Activated CD8-positive, alpha-beta T cell treated with anti-CD3 and anti-CD28 coated beads for 36 hours (primary cell): ENCODE data around the gene NPHP4. TPM values are rescaled to one million over a fixed set of nuclear protein-coding genes. Genes with fewer than 3 reads are reported as not detected.

Source experiments
- ATAC-seq: fragments of 200-7000 bp; cut with Tn5 transposase; one replicate; pipeline ENCODE4 v1.10.0; 2021; ENCODE audit warnings: mild to moderate bottlenecking, moderate library complexity
- CTCF ChIA-PET: fragments of 350-600 bp; sonication (Branson Sonifier 250); formaldehyde crosslinking; loops from one replicate; lab custom pipeline; 2021; ENCODE audit warnings: antibody characterized with exemption; lab: Charles Lee
- POLR2A ChIA-PET: fragments of 350-600 bp; sonication (Branson Sonifier 250); formaldehyde crosslinking; loops from one replicate; lab custom pipeline; 2021; ENCODE audit warnings: antibody characterized with exemption; lab: Charles Lee
- DNase-seq: peaks from one replicate; pipeline ENCODE4 v3.0.0-alpha.2; 2020
- H3K27ac Mint-ChIP-seq: one replicate; pipeline ENCODE4 v1.8.0; 2021; ENCODE audit warnings: mild to moderate bottlenecking, mixed read lengths
- H3K27me3 Mint-ChIP-seq: one replicate; pipeline ENCODE4 v1.8.0; 2021; ENCODE audit warnings: mixed read lengths
- H3K36me3 Mint-ChIP-seq: one replicate; pipeline ENCODE4 v1.8.0; 2021; ENCODE audit warnings: low read depth, mixed read lengths
- H3K4me1 Mint-ChIP-seq: one replicate; pipeline ENCODE4 v1.8.0; 2021; ENCODE audit warnings: low read depth, mixed read lengths
- H3K4me3 Mint-ChIP-seq: one replicate; pipeline ENCODE4 v1.8.0; 2021; ENCODE audit warnings: mild to moderate bottlenecking, moderate library complexity, mixed read lengths
- H3K9me3 Mint-ChIP-seq: one replicate; pipeline ENCODE4 v1.8.0; 2021; ENCODE audit warnings: mixed read lengths
- CTCF ChIP-seq: fragments of 200-600 bp; IDR thresholded peaks from one replicate; pipeline ENCODE4 v1.8.0; 2022; ENCODE audit warnings: antibody characterized with exemption, mild to moderate bottlenecking
- intact Hi-C: fragments of 100-400 bp; cut with micrococcal nuclease; formaldehyde crosslinking; loops from one replicate; pipeline ENCODE4 v1.10.0; 2022
- total RNA-seq, 2 experiments: library from RNA; stranded (reverse); gene quantifications; one replicate each; pipeline ENCODE4 v1.2.3, GENCODE V29; 2021

The NPHP4 gene
- total RNA-seq, 2 experiments from 2014 or later, result 16.5 to 16.8 TPM

GRCh38 chr1:5934058-5934884 lies 58.0 kb downstream of the NPHP4 start:
- Mint-ChIP-seq H3K36me3 (peaks cover 7% of the 10 kb centered on the region), H3K27me3 (no peaks in the 10 kb centered on the region), H3K4me3 (no peak overlapping the region), H3K9me3 (no peaks in the 10 kb centered on the region), H3K4me1 (no peaks in the 10 kb centered on the region), H3K27ac (no peak overlapping the region)
- no peak for ATAC-seq
- CTCF ChIA-PET, result interaction anchor here (0.8 kb wide), 1 partner anchor 20 kb away, joined by 3 read pairs; no protein-coding TSS in a partner anchor
- POLR2A ChIA-PET, result no interaction called here
- TF ChIP-seq CTCF, result no peak
- intact Hi-C loops, result no loop called here
- DNase-seq, result no peak

GRCh38 chr1:5933676-5934057 lies 58.6 kb downstream of the NPHP4 start:
- no peak for TF ChIP-seq CTCF
- POLR2A ChIA-PET, result no interaction called here
- no peak overlapping the region for H3K4me3 Mint-ChIP-seq
- DNase-seq (no peak), ATAC-seq (no peak)
- H3K27ac Mint-ChIP-seq, result no peak overlapping the region
- H3K36me3 Mint-ChIP-seq, result peaks cover 7% of the 10 kb centered on the region
- intact Hi-C loops, result no loop called here
- H3K4me1 Mint-ChIP-seq, result no peaks in the 10 kb centered on the region
- H3K9me3 Mint-ChIP-seq, result no peaks in the 10 kb centered on the region
- CTCF ChIA-PET, result interaction anchor here (0.7 to 0.8 kb wide), 2 partner anchors 21 to 373 kb away, joined by 3 read pairs; no protein-coding TSS in a partner anchor
- no peaks in the 10 kb centered on the region for H3K27me3 Mint-ChIP-seq

- Mint-ChIP-seq H3K9me3 (no peaks in the 10 kb centered on the region), H3K4me3 (no peak overlapping the region), H3K27ac (no peak overlapping the region), H3K4me1 (no peaks in the 10 kb centered on the region), H3K27me3 (no peaks in the 10 kb centered on the region), H3K36me3 (peaks cover 7% of the 10 kb centered on the region)
- no peak for DNase-seq
- POLR2A ChIA-PET, result interaction anchor here (0.8 kb wide), 1 partner anchor 10 kb away, joined by 3 read pairs; no protein-coding TSS in a partner anchor
- no peak for TF ChIP-seq CTCF
- no peak for ATAC-seq
- CTCF ChIA-PET, result interaction anchor here (0.7 to 0.8 kb wide), 2 partner anchors 22 to 372 kb away, joined by 3 read pairs; no protein-coding TSS in a partner anchor
- intact Hi-C loops, result no loop called here
These were observed 59.2 kb downstream of the NPHP4 start for GRCh38 chr1:5933050-5933449.

- peaks cover 2% of the 10 kb centered on the region for H3K9me3 Mint-ChIP-seq
- CTCF ChIA-PET, result interaction anchor here (0.9 kb wide), 1 partner anchor 13 kb away, joined by 3 read pairs; no protein-coding TSS in a partner anchor
- H3K4me1 Mint-ChIP-seq, result no peaks in the 10 kb centered on the region
- no peak for ATAC-seq
- no peaks in the 10 kb centered on the region for H3K27me3 Mint-ChIP-seq
- H3K4me3 Mint-ChIP-seq, result no peak overlapping the region
- H3K27ac Mint-ChIP-seq, result no peak overlapping the region
- POLR2A ChIA-PET, result no interaction called here
- intact Hi-C loops, result no loop called here
- peaks cover 12% of the 10 kb centered on the region for H3K36me3 Mint-ChIP-seq
- no peak for TF ChIP-seq CTCF
- DNase-seq, result no peak
These were observed 63.4 kb downstream of the NPHP4 start for GRCh38 chr1:5928714-5929400.
